ENCODE results near the gene GNG11.

GNG11 gene

DNA sequence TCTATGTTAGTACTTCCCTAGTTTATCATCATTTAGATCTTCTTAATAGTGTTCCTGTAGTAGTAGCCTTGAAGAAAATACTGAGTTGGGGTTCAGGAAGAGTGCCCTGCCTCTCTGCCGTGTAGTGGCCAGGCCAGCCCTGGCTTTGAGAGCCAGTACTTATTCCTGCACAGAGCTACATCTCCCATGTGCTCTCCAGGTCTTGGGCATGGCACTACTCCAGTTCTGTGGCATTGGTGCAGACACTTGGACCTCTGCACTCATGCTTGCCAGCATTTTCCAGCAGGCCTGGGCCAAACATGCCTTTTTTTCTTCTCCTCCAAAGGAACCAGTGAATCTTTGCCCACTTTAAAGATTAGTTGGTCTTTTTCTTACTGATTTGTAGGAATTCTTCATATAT is 5.3 kb downstream of the GNG11 start:
- Mint-ChIP-seq H3K36me3 (no peaks in the 10 kb centered on the region), H3K27ac (no peak overlapping the region), H3K4me1 (no peaks in the 10 kb centered on the region), H3K9me3 (peaks cover 2% of the 10 kb centered on the region), H3K4me3 (no peak overlapping the region)
- peak; percentile 39 for ATAC-seq
- DNase-seq (ENCODE audit: low spot score in 2 of 2), result no peak

DNA sequence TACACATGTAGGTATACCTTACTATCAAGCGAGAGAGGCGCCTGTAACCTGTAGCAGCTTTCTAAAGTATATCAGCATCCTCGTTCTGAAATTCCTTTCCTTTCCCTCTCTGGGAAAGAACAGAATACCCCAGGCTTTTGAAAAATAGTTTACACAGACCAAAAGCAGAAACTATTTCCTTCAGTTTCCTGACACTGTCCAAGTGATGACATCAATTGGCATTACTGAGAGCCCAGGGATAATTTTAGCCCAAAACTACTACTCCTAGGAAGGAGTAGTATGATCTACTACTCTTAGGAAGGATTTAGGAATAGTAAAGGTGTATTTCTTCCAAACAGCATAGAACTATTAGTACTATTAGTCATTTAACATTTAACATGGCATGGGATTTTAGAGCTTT is 6.0 kb downstream of the GNG11 start:
- ATAC-seq, result no peak
- Mint-ChIP-seq H3K4me3 (no peak overlapping the region), H3K27ac (no peak overlapping the region), H3K4me1 (no peaks in the 10 kb centered on the region), H3K36me3 (no peaks in the 10 kb centered on the region), H3K9me3 (peaks cover 2% of the 10 kb centered on the region)
- DNase-seq (ENCODE audit: low spot score in 2 of 2), result no peak

DNA sequence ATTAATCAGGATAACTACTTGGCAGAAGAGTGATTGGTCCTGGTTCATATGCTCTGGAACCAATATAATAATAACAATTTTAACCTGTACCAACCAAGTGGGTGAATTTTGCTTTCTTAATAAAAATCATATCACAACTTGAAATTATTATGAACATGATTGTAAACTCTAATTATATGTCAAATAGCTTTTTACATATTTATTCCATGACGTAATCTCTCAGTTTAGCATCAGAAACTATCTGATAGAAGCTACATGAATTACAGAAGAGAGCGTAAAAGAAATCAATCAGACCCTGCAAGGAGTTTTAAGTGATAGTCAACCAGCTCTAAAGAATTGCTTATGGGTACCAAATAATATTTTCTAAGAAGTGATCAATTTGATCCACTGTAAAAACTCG is 10.1 kb downstream of the GNG11 start:
- Mint-ChIP-seq H3K4me1 (no peaks in the 10 kb centered on the region), H3K27ac (no peak overlapping the region), H3K36me3 (no peaks in the 10 kb centered on the region), H3K4me3 (no peak overlapping the region), H3K9me3 (peaks cover 2% of the 10 kb centered on the region)
- ATAC-seq (no peak), DNase-seq (ENCODE audit: low spot score in 2 of 2) (no peak)

DNA sequence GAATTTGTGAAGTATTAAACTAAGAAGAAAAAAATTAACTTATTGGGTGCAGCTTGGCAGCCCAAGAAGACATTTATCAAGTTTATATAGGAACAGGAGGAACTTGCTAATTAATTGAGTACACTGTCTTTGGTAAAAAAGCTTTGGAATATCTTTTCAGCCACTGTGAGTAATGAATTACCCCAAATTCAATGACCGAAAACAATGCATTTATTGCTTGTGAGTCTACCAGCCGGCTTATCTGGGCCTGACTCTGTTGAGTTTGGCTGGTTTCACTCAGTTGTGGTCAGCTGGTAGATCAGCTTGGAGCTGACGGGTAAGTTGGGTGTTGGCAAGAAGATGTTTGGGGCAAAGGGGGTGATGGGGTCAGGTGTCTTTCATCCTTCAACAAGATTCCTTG is 11.6 kb downstream of the GNG11 start:
- DNase-seq (ENCODE audit: low spot score in 2 of 2) (no peak), ATAC-seq (no peak)
- Mint-ChIP-seq H3K9me3 (peaks cover 2% of the 10 kb centered on the region), H3K27ac (no peak overlapping the region), H3K36me3 (no peaks in the 10 kb centered on the region), H3K4me1 (no peaks in the 10 kb centered on the region), H3K4me3 (no peak overlapping the region)

DNA sequence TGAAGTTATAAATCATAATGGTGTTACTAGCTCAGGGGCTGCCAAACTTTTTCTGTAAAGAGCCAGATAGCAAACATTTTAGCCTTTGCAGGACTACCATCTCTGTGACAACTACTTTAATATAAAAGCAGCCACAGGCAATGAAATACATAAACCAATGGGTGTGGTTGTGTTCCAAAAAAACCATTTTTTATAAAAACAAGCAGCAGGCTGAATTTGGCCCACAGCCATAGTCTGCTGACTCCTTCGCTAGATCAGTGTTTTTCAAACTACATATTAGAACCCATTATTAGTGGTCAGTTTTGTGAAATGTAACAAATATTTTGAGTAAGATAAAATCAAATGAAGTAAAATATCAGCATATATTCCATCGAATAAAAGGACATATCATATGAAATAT is 13.6 kb downstream of the GNG11 start:
- Mint-ChIP-seq H3K9me3 (peaks cover 1% of the 10 kb centered on the region), H3K36me3 (no peaks in the 10 kb centered on the region), H3K4me1 (no peaks in the 10 kb centered on the region), H3K4me3 (no peak overlapping the region), H3K27ac (no peak overlapping the region)
- no peak for ATAC-seq
- DNase-seq (ENCODE audit: low spot score in 2 of 2), result no peak

DNA sequence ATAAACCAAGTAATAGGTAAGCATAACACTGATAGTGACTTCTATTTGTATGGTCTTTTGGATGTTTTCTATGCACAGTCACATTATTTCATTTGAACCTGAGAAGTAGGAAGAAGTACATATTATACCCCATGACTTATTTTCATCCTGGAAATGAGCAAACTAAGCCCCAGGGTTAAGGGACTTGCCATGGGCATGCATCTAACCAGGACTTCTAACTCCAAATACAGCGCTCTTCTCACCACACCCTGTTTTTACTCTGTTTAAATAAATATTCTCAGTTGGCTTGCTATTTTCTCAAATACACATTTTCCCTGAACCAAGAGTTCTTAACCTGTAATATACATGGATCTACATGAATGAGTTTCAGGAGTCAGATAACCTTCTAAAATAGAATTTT is 16.3 kb downstream of the GNG11 start:
- no peak for ATAC-seq
- Mint-ChIP-seq H3K4me3 (no peak overlapping the region), H3K27ac (no peak overlapping the region), H3K36me3 (no peaks in the 10 kb centered on the region), H3K4me1 (no peaks in the 10 kb centered on the region), H3K9me3 (no peaks in the 10 kb centered on the region)
- DNase-seq (ENCODE audit: low spot score in 2 of 2), result no peak

DNA sequence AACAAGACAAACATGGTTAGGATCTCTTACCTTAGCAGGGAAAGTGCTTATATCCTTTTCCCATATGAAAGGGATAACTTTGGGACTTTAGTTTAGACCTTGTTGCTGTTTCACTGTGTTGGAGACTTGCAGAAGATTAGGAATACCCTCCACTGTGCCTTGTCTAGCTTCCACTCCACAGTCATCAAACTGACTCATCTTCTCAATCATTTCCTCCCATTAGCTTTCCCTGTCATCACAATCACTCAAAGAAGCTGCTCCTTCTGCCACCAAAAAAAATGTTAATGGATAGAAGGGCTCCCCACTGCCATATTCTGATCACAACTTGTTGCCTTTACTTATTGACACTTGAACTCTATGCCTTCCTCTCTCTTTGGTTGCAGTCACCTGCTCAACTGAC is 16.8 kb downstream of the GNG11 start:
- Mint-ChIP-seq H3K4me3 (no peak overlapping the region), H3K4me1 (no peaks in the 10 kb centered on the region), H3K27ac (no peak overlapping the region), H3K36me3 (no peaks in the 10 kb centered on the region), H3K9me3 (no peaks in the 10 kb centered on the region)
- ATAC-seq (no peak), DNase-seq (ENCODE audit: low spot score in 2 of 2) (no peak)

DNA sequence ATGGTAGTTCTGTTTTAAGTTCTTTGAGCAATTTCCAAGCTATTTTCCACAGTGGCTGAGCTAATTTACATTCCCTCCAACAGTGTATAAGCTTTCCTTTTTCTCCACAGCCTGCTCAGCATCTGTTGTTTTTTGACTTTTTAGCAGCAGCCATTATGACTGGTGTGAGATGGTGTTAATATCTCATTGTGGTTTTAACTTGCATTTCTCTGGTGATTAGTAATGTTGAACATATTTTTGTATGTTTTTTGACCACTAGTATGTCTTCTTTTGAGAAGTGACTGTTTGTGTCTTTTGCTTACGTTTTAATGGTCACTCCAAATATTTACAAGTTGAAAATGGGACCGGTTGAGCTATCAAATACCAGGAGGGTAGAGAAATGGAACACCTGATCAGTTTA is 20.4 kb downstream of the GNG11 start:
- DNase-seq (ENCODE audit: low spot score in 2 of 2) (no peak), ATAC-seq (no peak)
- Mint-ChIP-seq H3K4me1 (no peaks in the 10 kb centered on the region), H3K27ac (no peak overlapping the region), H3K9me3 (no peaks in the 10 kb centered on the region), H3K4me3 (no peak overlapping the region), H3K36me3 (no peaks in the 10 kb centered on the region)

DNA sequence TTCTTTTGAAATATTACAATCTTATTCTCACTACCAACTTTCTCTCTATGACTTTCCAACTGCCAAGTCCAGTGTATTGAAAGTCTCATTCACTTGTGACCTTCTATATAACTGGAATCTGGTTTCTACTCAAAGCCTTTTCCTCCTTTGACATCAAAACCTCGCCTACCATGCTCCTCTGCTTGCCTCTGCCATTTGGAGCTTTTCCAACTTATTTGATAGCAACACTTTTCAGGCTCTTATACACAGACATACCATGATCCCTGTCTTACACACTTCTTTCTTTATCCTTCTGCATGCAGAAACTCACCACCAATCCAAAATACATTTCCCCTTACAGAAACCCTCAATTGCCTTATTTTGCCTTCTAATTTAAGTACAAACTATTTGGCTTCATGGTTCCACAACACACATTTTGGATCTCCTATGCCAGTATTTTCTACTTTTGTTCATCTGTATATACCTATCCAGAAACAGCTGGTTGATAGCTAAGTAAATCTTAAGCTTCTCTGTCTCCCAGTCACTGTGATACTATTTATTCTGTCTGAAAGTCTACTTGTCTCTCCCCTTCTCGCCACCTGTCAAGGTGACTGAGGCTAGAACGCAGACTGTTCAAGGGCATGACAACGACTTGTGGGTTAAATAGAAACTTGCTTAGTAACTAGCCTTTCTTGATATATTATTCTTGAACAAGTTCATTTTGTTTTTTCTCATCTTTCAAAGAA is 22.4 kb downstream of the GNG11 start:
- ATAC-seq (no peak), DNase-seq (ENCODE audit: low spot score in 2 of 2) (no peak)
- no peaks in the 10 kb centered on the region for H3K9me3 Mint-ChIP-seq
- no peak overlapping the region for H3K27ac Mint-ChIP-seq
- H3K4me1 Mint-ChIP-seq, result no peaks in the 10 kb centered on the region
- no peaks in the 10 kb centered on the region for H3K36me3 Mint-ChIP-seq
- no peak overlapping the region for H3K4me3 Mint-ChIP-seq

DNA sequence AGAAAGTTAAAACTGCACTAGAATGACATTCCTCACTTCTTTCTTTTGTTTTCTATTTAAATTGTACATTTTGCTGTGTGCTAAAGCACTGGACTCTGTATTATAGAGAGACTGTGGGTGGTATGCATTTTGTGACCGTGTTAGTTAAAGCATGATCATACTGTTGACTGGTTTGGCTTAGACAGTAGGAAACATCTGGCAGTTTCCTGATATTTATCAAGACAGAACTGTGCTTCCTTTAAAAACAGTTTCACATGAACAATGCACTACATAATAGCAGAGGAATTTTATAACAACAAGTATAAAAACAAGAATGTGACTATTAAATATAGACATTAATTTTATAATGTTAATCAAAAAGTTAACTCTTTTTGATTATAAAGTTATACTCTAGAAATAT is 23.1 kb downstream of the GNG11 start:
- Mint-ChIP-seq H3K9me3 (no peaks in the 10 kb centered on the region), H3K4me1 (no peaks in the 10 kb centered on the region), H3K36me3 (no peaks in the 10 kb centered on the region), H3K27ac (no peak overlapping the region), H3K4me3 (no peak overlapping the region)
- DNase-seq (ENCODE audit: low spot score in 2 of 2) (no peak), ATAC-seq (no peak)

DNA sequence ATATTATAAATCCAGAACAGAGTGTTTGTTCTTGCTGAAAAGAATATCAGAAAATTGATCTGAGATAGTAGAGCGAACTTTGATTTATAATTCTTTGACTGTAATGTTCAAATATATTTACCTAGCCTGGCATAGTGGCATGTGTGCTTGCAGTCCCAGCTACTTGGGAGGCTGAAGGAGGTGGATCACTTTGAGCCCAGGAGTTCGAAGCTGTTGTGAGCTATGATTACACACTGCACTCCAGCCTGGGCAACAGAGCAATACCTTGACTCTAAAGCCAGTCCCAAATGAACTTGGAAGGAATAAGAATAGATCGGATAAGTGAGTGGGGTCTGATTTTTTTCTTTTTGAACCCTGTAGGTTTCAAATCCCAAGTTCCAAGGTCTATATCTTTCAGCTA is 23.5 kb downstream of the GNG11 start:
- Mint-ChIP-seq H3K36me3 (no peaks in the 10 kb centered on the region), H3K4me3 (no peak overlapping the region), H3K4me1 (no peaks in the 10 kb centered on the region), H3K9me3 (no peaks in the 10 kb centered on the region), H3K27ac (no peak overlapping the region)
- DNase-seq (ENCODE audit: low spot score in 2 of 2) (no peak), ATAC-seq (no peak)

DNA sequence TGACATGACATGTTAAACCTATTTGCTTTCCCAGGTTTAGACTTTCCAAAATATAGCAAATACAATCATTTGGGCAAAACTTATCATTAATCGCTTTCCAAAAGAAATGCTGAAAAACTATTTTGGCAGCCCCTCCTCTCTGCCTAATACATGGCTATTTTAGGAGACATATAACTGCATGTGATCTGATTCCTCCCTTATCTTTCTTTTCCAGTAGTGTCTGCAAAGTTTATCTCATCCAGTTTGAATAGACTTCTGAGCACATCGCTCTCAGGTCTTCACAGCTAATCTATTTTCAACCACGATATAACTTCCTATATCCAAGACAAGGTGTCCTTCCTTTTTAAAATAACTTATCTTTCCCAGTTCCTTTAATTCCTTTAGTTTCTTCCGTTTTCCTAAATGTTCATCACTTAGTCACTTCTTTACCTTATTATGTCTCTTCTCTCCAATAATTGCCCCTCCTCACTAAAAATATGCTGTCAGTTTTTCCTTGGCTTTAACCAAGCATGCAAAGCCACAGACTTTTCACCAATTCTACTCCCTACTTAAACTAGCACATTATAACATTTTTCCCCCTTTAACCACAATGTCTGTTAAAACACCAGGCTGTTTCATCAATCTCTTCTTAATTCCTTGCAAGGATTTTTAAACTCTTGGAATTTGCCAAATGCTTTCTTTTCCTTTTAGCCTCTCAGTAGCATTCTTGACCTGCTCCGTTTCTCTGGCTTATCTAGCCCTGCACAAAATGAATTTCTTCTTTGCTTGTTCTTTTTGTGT is 24.4 kb downstream of the GNG11 start:
- Mint-ChIP-seq H3K4me3 (no peak overlapping the region), H3K27ac (no peak overlapping the region), H3K36me3 (no peaks in the 10 kb centered on the region), H3K4me1 (no peaks in the 10 kb centered on the region), H3K9me3 (no peaks in the 10 kb centered on the region)
- ATAC-seq (no peak), DNase-seq (ENCODE audit: low spot score in 2 of 2) (no peak)

DNA sequence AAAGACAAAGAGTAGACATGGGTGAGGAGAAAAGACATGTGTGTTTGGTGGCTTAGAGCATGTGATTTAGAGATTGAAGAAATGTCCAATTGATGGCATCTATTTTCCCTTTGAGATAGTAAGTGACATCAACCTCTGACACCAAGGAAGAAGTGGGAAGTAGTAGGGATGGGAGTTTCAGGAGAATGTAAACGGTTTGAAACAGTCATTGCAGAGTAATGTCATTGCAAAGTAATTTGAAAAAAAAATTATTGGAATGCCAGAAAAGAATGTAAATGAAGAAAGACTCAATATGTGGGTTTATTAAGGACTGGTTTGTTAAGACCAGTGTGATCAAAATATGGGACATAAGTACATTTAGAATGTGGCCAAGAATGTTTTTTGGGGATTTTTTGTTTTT is 26.6 kb downstream of the GNG11 start:
- no peak for DNase-seq (ENCODE audit: low spot score in 2 of 2)
- Mint-ChIP-seq H3K27ac (no peak overlapping the region), H3K4me3 (no peak overlapping the region), H3K4me1 (no peaks in the 10 kb centered on the region), H3K36me3 (no peaks in the 10 kb centered on the region), H3K9me3 (no peaks in the 10 kb centered on the region)
- no peak for ATAC-seq

DNA sequence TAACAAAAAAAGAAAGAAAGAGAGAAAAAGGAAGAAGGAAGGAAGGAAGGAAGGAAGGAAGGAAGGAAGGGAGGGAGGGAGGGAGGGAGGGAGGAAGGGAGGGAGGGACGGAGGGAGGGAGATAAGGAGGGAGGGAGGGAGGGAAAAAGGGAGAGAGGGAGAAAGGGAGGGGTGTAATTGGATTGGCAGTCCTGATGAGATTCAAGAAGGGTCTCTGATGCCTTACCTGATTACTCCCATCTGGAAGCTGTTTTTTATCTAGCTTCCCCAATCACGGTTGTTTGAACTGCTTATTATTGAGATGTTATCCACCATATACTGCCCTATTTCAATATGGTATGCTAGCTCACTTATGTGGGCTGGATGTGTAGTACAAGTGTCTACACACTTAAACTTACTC is 27.3 kb downstream of the GNG11 start:
- no peak overlapping the region for H3K4me3 Mint-ChIP-seq
- ATAC-seq, result no peak
- H3K9me3 Mint-ChIP-seq, result no peaks in the 10 kb centered on the region
- H3K27ac Mint-ChIP-seq, result no peak overlapping the region
- no peaks in the 10 kb centered on the region for H3K36me3 Mint-ChIP-seq
- no peaks in the 10 kb centered on the region for H3K4me1 Mint-ChIP-seq
- DNase-seq (ENCODE audit: low spot score in 2 of 2), result no peak

DNA sequence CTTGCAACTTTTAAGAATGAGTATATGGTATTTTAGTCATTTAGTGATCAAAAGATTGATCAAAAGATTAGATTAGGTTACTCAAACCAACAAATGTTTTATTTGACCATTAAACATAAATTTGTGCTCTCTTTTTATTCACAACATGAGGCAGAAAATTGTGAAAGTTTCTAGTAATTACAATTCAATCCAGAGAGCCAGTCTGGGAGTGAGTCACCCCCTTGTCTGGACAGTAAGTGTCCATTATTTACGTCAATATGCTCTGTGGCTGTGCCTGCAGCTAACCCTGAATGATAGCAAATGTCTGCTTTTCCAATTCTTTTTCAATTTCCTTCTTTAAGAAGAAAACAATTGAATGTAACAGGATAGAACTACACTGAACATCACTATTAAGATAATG is 27.9 kb downstream of the GNG11 start:
- Mint-ChIP-seq H3K4me3 (no peak overlapping the region), H3K4me1 (no peaks in the 10 kb centered on the region), H3K36me3 (no peaks in the 10 kb centered on the region), H3K9me3 (no peaks in the 10 kb centered on the region), H3K27ac (no peak overlapping the region)
- no peak for DNase-seq (ENCODE audit: low spot score in 2 of 2)
- no peak for ATAC-seq

DNA sequence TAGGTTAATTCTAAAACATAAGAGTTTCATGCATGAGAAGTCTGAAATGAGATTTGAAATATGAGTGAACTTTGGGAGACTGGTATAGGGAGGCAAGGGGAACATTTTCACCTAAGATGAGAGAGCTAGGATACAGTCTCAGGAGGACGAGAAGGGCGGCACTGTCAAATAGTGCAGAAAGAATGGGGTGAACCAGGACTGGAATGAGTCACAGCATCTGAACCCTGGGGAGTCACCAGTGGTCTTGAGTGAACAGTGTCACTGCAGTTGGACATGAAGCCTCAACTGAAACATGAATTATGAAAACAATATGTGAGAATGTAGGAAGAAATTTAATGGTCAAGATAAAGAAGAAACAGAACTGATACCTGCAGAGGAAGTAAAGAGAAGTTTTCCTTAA is 33.8 kb downstream of the GNG11 start:
- Mint-ChIP-seq H3K4me3 (no peak overlapping the region), H3K4me1 (no peaks in the 10 kb centered on the region), H3K36me3 (no peaks in the 10 kb centered on the region), H3K9me3 (no peaks in the 10 kb centered on the region), H3K27ac (no peak overlapping the region)
- DNase-seq (ENCODE audit: low spot score in 2 of 2) (no peak), ATAC-seq (peak; percentile 58)

All from stimulated activated effector memory CD8-positive, alpha-beta T cell treated with anti-CD3 and anti-CD28 coated beads, Interleukin-12 subunit alpha, Interleukin-12 subunit beta, amount 100 ng/mL, for 72 hours (primary cell).